ENCODE data around the gene PDIA5.

- TF ChIP-seq, protein P1, sequence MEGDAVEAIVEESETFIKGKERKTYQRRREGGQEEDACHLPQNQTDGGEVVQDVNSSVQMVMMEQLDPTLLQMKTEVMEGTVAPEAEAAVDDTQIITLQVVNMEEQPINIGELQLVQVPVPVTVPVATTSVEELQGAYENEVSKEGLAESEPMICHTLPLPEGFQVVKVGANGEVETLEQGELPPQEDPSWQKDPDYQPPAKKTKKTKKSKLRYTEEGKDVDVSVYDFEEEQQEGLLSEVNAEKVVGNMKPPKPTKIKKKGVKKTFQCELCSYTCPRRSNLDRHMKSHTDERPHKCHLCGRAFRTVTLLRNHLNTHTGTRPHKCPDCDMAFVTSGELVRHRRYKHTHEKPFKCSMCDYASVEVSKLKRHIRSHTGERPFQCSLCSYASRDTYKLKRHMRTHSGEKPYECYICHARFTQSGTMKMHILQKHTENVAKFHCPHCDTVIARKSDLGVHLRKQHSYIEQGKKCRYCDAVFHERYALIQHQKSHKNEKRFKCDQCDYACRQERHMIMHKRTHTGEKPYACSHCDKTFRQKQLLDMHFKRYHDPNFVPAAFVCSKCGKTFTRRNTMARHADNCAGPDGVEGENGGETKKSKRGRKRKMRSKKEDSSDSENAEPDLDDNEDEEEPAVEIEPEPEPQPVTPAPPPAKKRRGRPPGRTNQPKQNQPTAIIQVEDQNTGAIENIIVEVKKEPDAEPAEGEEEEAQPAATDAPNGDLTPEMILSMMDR (IDR thresholded peaks at IDR 0.05): no peak
- TF ChIP-seq POLR2A (IDR thresholded peaks at IDR 0.05): no peak
Observed at GRCh38 chr3:123098426-123099330, 31.9 kb downstream of the PDIA5 start.
